Liver (tissue), 9 donors: ENCODE measurements around the gene METTL18. TPM values are rescaled to one million over a fixed set of nuclear protein-coding genes. Genes with fewer than 3 reads are reported as not detected.

Experiments
- DNase-seq: peaks from one replicate; pipeline ENCODE4 v3.0.0-alpha.2; 2017; ENCODE audit warnings: low spot score
- H3K27ac ChIP-seq, 2 donors: one replicate each; pipeline ENCODE4 v1.7.0; 2013; ENCODE audit warnings: inconsistent platforms in 2 of 2, low read length in 2 of 2, control low read depth in 1 of 2, low read depth in 1 of 2, mild to moderate bottlenecking in 1 of 2
- H3K27me3 ChIP-seq, 4 donors: one replicate each; pipeline versions ENCODE4 v1.6.1 to v1.7.0; 2013; ENCODE audit warnings: low read length in 3 of 4, inconsistent platforms in 1 of 4, mild to moderate bottlenecking in 1 of 4, moderate library complexity in 1 of 4; ENCODE audit not compliant: control insufficient read depth in 4 of 4, insufficient read depth in 4 of 4
- H3K36me3 ChIP-seq, 4 donors: one replicate each; pipeline versions ENCODE4 v1.6.1 to v1.7.0; 2013; ENCODE audit warnings: low read length in 3 of 4, mild to moderate bottlenecking in 3 of 4, low read depth in 1 of 4, moderate library complexity in 1 of 4; ENCODE audit not compliant: control insufficient read depth in 4 of 4, insufficient read depth in 3 of 4
- H3K4me1 ChIP-seq, 4 donors: one replicate each; pipeline versions ENCODE4 v1.6.1 to v1.7.0; 2013; ENCODE audit warnings: low read length in 3 of 4, mild to moderate bottlenecking in 3 of 4, moderate library complexity in 1 of 4; ENCODE audit not compliant: control insufficient read depth in 4 of 4, insufficient read depth in 4 of 4
- H3K4me3 ChIP-seq, 3 donors: one replicate each; pipeline versions ENCODE4 v1.6.1 to v1.7.0; 2013; ENCODE audit warnings: low read length in 3 of 3, control low read depth in 1 of 3, low read depth in 1 of 3, mild to moderate bottlenecking in 1 of 3
- H3K9ac ChIP-seq, 2 donors: one replicate each; pipeline ENCODE4 v1.7.0; 2013; ENCODE audit warnings: low read length in 2 of 2, mild to moderate bottlenecking in 2 of 2, moderate library complexity in 2 of 2, control low read depth in 1 of 2, low read depth in 1 of 2
- H3K9me3 ChIP-seq, 4 donors: one replicate each; pipeline versions ENCODE4 v1.6.1 to v1.7.0; 2013; ENCODE audit warnings: low read length in 3 of 4; ENCODE audit not compliant: control insufficient read depth in 4 of 4
- ATF3 ChIP-seq: IDR thresholded peaks from 2 replicates; pipeline ENCODE4 v1.6.1; 2016; ENCODE audit warnings: antibody characterized with exemption
- EGR1 ChIP-seq, 2 donors: IDR thresholded peaks; 2 replicates each; pipeline ENCODE4 v1.6.1; 2016 to 2018; ENCODE audit warnings: antibody characterized with exemption in 2 of 2, low read depth in 2 of 2
- FOXA1 ChIP-seq: IDR thresholded peaks from 2 replicates; pipeline ENCODE4 v1.6.1; 2016; ENCODE audit warnings: antibody characterized with exemption
- FOXA2 ChIP-seq: IDR thresholded peaks from 2 replicates; pipeline ENCODE4 v1.6.1; 2016; ENCODE audit warnings: antibody characterized with exemption
- GABPA ChIP-seq, 2 donors: IDR thresholded peaks in 1 of 2; conservative IDR thresholded peaks in 1 of 2; 2 replicates each; pipeline ENCODE4 v1.6.1; 2016; ENCODE audit warnings: antibody characterized with exemption in 2 of 2, mild to moderate bottlenecking in 1 of 2, moderate library complexity in 1 of 2
- HNF4A ChIP-seq, 2 donors: conservative IDR thresholded peaks; 2 replicates each; pipeline ENCODE4 v1.6.1; 2016; ENCODE audit warnings: antibody characterized with exemption in 2 of 2, mild to moderate bottlenecking in 2 of 2
- HNF4G ChIP-seq: IDR thresholded peaks from 2 replicates; pipeline ENCODE4 v1.6.1; 2016; ENCODE audit warnings: antibody characterized with exemption
- JUND ChIP-seq, 2 donors: IDR thresholded peaks; 2 replicates each; pipeline ENCODE4 v1.6.1; 2016; ENCODE audit warnings: antibody characterized with exemption in 2 of 2
- MAX ChIP-seq: IDR thresholded peaks from 2 replicates; pipeline ENCODE4 v1.6.1; 2016; ENCODE audit warnings: antibody characterized with exemption
- NR2F2 ChIP-seq: IDR thresholded peaks from 2 replicates; pipeline ENCODE4 v1.6.1; 2016; ENCODE audit warnings: antibody characterized with exemption
- RAD21 ChIP-seq, 2 donors: IDR thresholded peaks; 2 replicates each; pipeline ENCODE4 v1.6.1; 2016; ENCODE audit warnings: antibody characterized with exemption in 2 of 2, mild to moderate bottlenecking in 2 of 2
- REST ChIP-seq: IDR thresholded peaks from 2 replicates; pipeline ENCODE4 v1.6.1; 2016; ENCODE audit warnings: antibody characterized with exemption, mild to moderate bottlenecking
- RXRA ChIP-seq, 2 donors: IDR thresholded peaks; 2 replicates each; pipeline ENCODE4 v1.6.1; 2017 to 2018; ENCODE audit warnings: antibody characterized with exemption in 2 of 2, mild to moderate bottlenecking in 1 of 2
- SP1 ChIP-seq: IDR thresholded peaks from 2 replicates; pipeline ENCODE4 v1.6.1; 2018; ENCODE audit warnings: antibody characterized with exemption, mild to moderate bottlenecking
- TAF1 ChIP-seq: conservative IDR thresholded peaks from 2 replicates; pipeline ENCODE4 v1.6.1; 2016; ENCODE audit warnings: antibody characterized with exemption, mild to moderate bottlenecking
- YY1 ChIP-seq: IDR thresholded peaks from 2 replicates; pipeline ENCODE4 v1.6.1; 2016; ENCODE audit warnings: antibody characterized with exemption, mild to moderate bottlenecking
- ZBTB33 ChIP-seq: IDR thresholded peaks from 2 replicates; pipeline ENCODE4 v1.6.1; 2016; ENCODE audit warnings: antibody characterized with exemption
- WGBS: extraction: QIAGEN DNeasy Blood & Tissue Kit; methylation state at CpG from one replicate; pipeline ENCODE4 v1.1.7; 2013; 5-methylcytosine and 5-hydroxymethylcytosine counted together
- polyA plus RNA-seq, 2 donors: library from polyadenylated mRNA; stranded (reverse) in 1 of 2; unstranded in 1 of 2; fragments of 200-250 nt in 1 of 2; fragments of >200 nt in 1 of 2; fragmentation: Nextera tagmentation in 1 of 2; extraction: Ambion mirVana in 1 of 2; gene quantifications; one replicate each; pipeline versions ENCODE4 v1.2.1 to v1.2.3, GENCODE V29; 2013 to 2015
- total RNA-seq, 2 donors: library from RNA; depleted of rRNA; stranded (reverse); fragments of >200 nt; gene quantifications; one replicate each; pipeline ENCODE4 v1.2.3, GENCODE V29; 2014
- TF ChIP-seq, protein P1 (sequence below): fragments of 150-350 bp; IDR thresholded peaks from 2 replicates; pipeline ENCODE4 v1.5.1; 2017; ENCODE audit warnings: improper control_type of control experiment, low read depth, low read length; ENCODE audit not compliant: missing input control
- donor health status: healthy.
- donor health status: healthy.
- donor health status: healthy.
- donor health status: healthy.
- donor health status: healthy.

Gene METTL18
- total and polyA plus RNA-seq, 4 donors = 2.1 to 5.0 (median 3.2) TPM

- TF ChIP-seq FOXA2 = no peak
- TF ChIP-seq EGR1 (IDR thresholded peaks at IDR 0.05; ENCODE audit: low read depth in 2 of 2) = no peak
- TF ChIP-seq, protein P1, sequence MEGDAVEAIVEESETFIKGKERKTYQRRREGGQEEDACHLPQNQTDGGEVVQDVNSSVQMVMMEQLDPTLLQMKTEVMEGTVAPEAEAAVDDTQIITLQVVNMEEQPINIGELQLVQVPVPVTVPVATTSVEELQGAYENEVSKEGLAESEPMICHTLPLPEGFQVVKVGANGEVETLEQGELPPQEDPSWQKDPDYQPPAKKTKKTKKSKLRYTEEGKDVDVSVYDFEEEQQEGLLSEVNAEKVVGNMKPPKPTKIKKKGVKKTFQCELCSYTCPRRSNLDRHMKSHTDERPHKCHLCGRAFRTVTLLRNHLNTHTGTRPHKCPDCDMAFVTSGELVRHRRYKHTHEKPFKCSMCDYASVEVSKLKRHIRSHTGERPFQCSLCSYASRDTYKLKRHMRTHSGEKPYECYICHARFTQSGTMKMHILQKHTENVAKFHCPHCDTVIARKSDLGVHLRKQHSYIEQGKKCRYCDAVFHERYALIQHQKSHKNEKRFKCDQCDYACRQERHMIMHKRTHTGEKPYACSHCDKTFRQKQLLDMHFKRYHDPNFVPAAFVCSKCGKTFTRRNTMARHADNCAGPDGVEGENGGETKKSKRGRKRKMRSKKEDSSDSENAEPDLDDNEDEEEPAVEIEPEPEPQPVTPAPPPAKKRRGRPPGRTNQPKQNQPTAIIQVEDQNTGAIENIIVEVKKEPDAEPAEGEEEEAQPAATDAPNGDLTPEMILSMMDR = no peak
- no peak for TF ChIP-seq TAF1
- TF ChIP-seq SP1 = no peak
- TF ChIP-seq HNF4A (conservative IDR thresholded peaks at IDR 0.05) = no peak
These were observed 29.4 kb upstream of the METTL18 start (continued) for GRCh38 chr1:169824153-169824552.

GRCh38 chr1:169821500-169821899 is 26.8 kb upstream of the METTL18 start:
- Histone ChIP-seq H3K4me1 (no peaks in the 10 kb centered on the region), H3K4me3 (no peak overlapping the region), H3K9ac (no peak overlapping the region), H3K27ac (no peak overlapping the region), H3K27me3 (no peaks in the 10 kb centered on the region), H3K9me3 (no peaks in the 10 kb centered on the region), H3K36me3 (peaks cover 0 to 11% (median 5%) of the 10 kb centered on the region in 4 donors)
- no peak for DNase-seq
- WGBS = 98% methylated on average over 7 of the region's 7 CpGs
- TF ChIP-seq SP1 (no peak), FOXA1 (no peak), EGR1 (IDR thresholded peaks at IDR 0.05; ENCODE audit: low read depth in 2 of 2) (no peak), RXRA (IDR thresholded peaks at IDR 0.05) (no peak), NR2F2 (no peak), FOXA2 (no peak), RAD21 (IDR thresholded peaks at IDR 0.05) (no peak), ZBTB33 (no peak), REST (no peak), YY1 (no peak), ATF3 (no peak), GABPA (IDR thresholded peaks at IDR 0.05 in 1 of 2, conservative IDR thresholded peaks at IDR 0.05 in 1 of 2) (no peak), HNF4A (conservative IDR thresholded peaks at IDR 0.05) (no peak), MAX (no peak), HNF4G (no peak), TAF1 (no peak), JUND (IDR thresholded peaks at IDR 0.05) (no peak)
- TF ChIP-seq, protein P1 = no peak
